HFF-Myc (cell line): ENCODE results near the gene TTC28.
"Not testable (repeated sequence)": the region's sequence is repeated elsewhere in the genome, so short reads cannot be mapped to it uniquely, and the experiment has no call there.

Experiments used
- DNase-seq: peaks from one replicate; pipeline ENCODE4 v3.0.0-alpha.2; 2011; ENCODE audit warnings: low read depth; ENCODE audit errors: extremely low read depth
- H3K4me3 ChIP-seq: replicated peaks from 2 replicates; pipeline ENCODE4 v1.5.1; 2011; ENCODE audit warnings: low read depth, mild to moderate bottlenecking, control low read depth, low read length
- CTCF ChIP-seq: IDR thresholded peaks from 2 replicates; pipeline ENCODE4 v1.5.1; 2012; ENCODE audit warnings: mild to moderate bottlenecking, low read depth, low read length, control low read depth; ENCODE audit errors: missing control alignments

The TTC28 gene

GRCh38 chr22:28620244-28620922, 59.3 kb downstream of the TTC28 start:
- no peak overlapping the region for H3K4me3 ChIP-seq
- DNase-seq: no peak
- no peak for TF ChIP-seq CTCF

- H3K4me3 ChIP-seq: no peak overlapping the region
- no peak for TF ChIP-seq CTCF
- no peak for DNase-seq
These were observed 60.4 kb downstream of the TTC28 start for GRCh38 chr22:28619236-28619635.

GRCh38 chr22:28615423-28615822, 64.2 kb downstream of the TTC28 start:
- not testable (repeated sequence) for H3K4me3 ChIP-seq, DNase-seq

GRCh38 chr22:28609921-28610320, 69.7 kb downstream of the TTC28 start:
- TF ChIP-seq CTCF: no peak
- H3K4me3 ChIP-seq: no peak overlapping the region
- no peak for DNase-seq

- no peak for TF ChIP-seq CTCF
These were observed 71.1 kb downstream of the TTC28 start for GRCh38 chr22:28608546-28608945.

GRCh38 chr22:28607795-28608194, 71.8 kb downstream of the TTC28 start:
- DNase-seq: no peak
- H3K4me3 ChIP-seq: no peak overlapping the region
- TF ChIP-seq CTCF: no peak

More at GRCh38 chr22:28608546-28608945, 71.1 kb downstream of the TTC28 start:
- no peak overlapping the region for H3K4me3 ChIP-seq
- no peak for DNase-seq

- TF ChIP-seq CTCF: no peak
- no peak for DNase-seq
- no peak overlapping the region for H3K4me3 ChIP-seq
These were observed 74.5 kb downstream of the TTC28 start for GRCh38 chr22:28604966-28605761.
